CD4-positive, alpha-beta T cell treated with Interleukin-12 subunit alpha and Interleukin-12 subunit beta, for 1 hour (primary cell): ENCODE data around the gene BLACAT1.
"Not testable (repeated sequence)": the region's sequence is repeated elsewhere in the genome, so short reads cannot be mapped to it uniquely, and the experiment has no call there.

ENCODE experiments used
- DNase-seq: peaks from one replicate; pipeline ENCODE4 v3.0.0-alpha.2; 2020

BLACAT1 gene

GRCh38 chr1:205438213-205439158 is 17.4 kb downstream of the BLACAT1 start:
- DNase-seq, result no peak

GRCh38 chr1:205437570-205437969 is 18.3 kb downstream of the BLACAT1 start:
- DNase-seq, result no peak

GRCh38 chr1:205436776-205437410 is 19.0 kb downstream of the BLACAT1 start:
- no peak for DNase-seq

- DNase-seq, result no peak
Observed at GRCh38 chr1:205435578-205436573, 20.0 kb downstream of the BLACAT1 start.

DNA sequence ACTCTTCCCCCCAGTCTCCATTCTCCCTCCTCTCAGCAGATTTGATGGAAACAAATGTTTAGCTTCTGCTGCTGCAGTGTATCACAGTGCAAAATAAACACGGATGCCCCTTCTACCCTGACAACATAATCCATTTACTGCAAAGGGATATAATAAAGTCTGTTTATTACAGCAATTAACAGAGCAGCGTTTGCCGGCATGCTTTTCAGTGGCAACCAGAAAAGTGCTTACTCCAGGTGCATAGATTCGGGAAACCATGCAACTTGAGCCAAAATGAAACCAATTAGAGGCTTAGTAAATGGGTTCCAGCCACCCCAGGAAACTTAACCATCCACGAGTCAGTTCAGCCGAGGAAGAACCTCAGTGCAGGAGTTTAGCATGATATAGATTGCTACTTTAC is 21.1 kb downstream of the BLACAT1 start:
- DNase-seq, result no peak

DNA sequence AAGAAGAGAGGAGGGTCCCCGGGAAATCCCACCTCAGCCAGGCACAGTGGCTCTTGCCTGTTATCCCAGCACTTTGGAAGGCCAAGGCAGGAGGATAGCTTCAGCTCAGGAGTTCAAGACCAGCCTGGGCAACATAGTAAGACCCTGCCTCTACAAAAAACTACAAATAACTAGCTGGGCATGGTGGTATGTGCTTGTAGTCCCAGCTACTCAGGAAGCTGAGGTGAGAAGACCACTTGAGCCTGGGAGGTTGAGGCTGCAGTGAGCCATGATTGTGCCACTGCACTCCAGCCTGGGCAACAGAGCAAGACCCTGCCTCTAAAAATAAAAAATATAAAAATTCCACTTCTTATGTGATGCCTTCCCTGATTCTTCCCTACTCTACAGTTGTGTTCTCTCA is 23.2 kb downstream of the BLACAT1 start:
- not testable (repeated sequence) for DNase-seq

GRCh38 chr1:205432116-205432515 is 23.7 kb downstream of the BLACAT1 start:
- DNase-seq, result no peak

GRCh38 chr1:205430696-205431305 is 25.0 kb downstream of the BLACAT1 start:
- DNase-seq, result peak; percentile 58

GRCh38 chr1:205429762-205430695 is 25.8 kb downstream of the BLACAT1 start:
- DNase-seq, result no peak

DNA sequence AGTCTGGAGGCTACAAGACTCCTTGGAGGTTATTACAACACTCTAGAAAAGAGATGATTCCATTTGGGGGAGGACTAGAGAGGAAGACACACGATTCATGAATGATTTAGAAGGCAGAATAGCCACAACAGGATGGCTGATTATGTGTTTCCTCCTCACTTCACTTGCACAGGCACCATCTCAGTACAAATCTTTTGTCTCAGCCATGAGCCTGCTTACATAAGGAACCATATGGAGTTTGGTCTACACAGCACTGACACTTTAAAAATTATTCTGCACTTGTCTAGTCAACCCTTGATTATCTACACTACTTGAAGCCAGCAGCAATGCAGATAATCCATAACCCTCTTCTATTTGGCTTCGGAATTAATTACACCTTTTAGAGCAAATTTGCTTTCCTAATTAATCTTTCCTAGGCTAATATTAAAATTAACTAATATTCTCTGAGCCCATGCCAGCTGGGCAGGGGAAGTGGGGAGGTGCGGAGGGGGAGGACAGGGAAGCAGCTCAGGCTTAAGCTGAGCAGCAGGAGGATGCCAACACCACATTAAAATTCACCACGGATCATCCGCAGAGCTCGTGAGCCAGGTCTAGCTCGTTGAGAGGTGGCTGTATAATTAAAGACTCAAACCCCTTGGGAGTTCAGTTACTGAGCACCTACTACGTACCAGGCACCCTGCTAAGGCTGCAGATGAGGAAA is 30.8 kb downstream of the BLACAT1 start:
- no peak for DNase-seq

GRCh38 chr1:205423814-205424399 is 31.9 kb downstream of the BLACAT1 start:
- DNase-seq, result no peak

- DNase-seq, result no peak
Observed at GRCh38 chr1:205422993-205423642, 32.7 kb downstream of the BLACAT1 start.

DNA sequence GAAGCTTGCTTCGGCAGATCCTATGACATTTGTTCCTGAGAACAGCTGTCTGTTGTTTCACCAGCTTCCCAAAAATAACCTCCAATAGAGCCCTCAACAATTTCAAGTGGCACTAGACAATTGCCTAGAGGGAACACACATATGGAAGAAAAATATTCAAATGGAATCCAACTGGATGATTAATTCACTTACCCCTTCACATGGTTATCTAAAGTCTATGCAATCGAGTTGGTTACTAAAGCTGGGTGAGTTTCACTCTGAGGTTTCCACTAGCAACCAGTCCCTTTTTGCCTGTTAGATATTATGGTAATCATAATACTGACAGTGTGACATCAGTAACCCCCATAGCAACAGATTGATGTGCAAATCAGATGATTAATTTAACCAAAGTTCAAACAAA is 34.0 kb downstream of the BLACAT1 start, which contains the start of gene LEMD1:
Gene LEMD1 (minus strand): TSS at position 259 of the 400 bp plus-strand sequence. CDS start 1,520 bp downstream, outside the sequence.
- DNase-seq, result no peak

GRCh38 chr1:205420938-205421337 is 34.9 kb downstream of the BLACAT1 start:
- DNase-seq, result no peak

DNA sequence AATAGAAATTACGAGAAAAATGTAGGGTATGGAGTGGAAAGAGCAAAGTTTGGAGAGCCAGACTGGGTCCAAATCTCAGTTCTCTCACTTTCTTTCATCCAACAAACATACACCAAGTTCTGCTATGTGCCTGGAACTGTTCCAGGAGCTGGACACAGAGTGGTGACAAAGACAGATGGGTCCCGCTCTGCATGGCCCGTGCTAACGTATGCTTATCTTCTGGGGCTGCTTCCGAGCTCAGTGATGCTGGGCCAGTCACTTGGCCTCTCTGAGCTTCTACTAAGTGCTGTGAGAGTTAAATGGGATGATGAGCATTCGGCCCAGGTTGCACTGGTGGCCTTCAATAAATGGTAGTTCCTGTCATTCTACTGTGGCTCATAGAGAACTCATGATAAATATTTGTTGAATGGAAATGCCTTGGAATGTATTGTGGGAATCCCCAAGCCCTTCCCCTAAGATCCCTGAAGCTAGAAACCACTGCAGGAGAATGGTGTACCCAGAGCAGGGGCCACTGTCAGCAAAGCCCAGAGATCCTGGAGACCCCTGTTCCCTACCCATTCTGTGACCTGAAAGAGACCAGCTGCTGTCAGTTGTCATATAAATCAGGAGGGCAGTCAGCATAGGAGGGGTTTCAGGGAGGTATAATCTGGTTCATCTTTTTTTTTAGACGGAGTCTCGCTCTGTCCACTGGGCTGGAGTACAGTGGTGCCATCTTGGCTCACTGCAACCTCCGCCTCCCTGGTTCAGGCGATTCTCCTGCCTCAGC is 37.8 kb downstream of the BLACAT1 start:
- DNase-seq, result no peak

- no peak for DNase-seq
Observed at GRCh38 chr1:205416322-205416721, 39.5 kb downstream of the BLACAT1 start.

DNA sequence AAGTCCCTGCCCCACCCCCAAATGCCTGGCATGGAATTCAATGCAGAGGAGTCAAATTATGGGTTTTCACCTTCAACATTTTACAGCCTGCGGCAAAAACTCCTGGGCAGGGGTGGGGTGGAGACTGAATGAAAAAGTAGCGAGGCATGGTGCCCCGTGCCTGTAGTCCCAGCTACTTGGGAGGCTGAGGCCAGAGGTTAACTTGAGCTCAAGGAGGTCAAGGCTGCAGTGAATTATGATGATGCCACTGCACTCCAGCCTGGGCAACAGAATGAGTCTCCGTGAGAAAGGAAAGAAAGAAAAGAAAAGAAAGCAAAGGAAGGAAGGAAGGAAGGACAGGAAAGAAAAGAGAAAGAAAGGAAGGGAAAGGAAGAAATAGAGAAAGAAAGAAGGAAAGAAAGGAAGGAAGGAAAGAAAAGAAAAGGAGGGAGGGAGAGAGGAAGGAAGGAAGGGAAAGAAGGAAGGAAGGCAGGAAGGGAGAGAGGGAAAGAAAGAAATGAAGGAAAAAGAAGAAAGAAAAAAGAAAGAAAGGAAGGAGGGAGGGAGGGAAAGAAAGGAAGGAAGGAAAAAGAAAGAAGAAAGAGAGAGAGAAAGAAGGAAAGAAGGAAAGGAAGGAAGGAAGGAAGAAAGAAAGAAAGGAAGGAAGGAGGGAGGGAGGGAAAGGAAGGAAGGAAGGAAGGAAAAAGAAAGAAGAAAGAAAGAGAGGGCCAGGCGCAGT is 45.1 kb downstream of the BLACAT1 start:
- no peak for DNase-seq

GRCh38 chr1:205407970-205408369 is 47.9 kb downstream of the BLACAT1 start:
- no peak for DNase-seq
